GM12872 (cell line): ENCODE data around the gene TSACC.

Source experiments
- TF ChIP-seq, protein P1 (sequence below): IDR thresholded peaks from 3 replicates; pipeline ENCODE4 v1.5.1; 2011; ENCODE audit warnings: low read depth, mild to moderate bottlenecking, low read length, moderate library complexity; ENCODE audit not compliant: insufficient read depth

TSACC gene

DNA sequence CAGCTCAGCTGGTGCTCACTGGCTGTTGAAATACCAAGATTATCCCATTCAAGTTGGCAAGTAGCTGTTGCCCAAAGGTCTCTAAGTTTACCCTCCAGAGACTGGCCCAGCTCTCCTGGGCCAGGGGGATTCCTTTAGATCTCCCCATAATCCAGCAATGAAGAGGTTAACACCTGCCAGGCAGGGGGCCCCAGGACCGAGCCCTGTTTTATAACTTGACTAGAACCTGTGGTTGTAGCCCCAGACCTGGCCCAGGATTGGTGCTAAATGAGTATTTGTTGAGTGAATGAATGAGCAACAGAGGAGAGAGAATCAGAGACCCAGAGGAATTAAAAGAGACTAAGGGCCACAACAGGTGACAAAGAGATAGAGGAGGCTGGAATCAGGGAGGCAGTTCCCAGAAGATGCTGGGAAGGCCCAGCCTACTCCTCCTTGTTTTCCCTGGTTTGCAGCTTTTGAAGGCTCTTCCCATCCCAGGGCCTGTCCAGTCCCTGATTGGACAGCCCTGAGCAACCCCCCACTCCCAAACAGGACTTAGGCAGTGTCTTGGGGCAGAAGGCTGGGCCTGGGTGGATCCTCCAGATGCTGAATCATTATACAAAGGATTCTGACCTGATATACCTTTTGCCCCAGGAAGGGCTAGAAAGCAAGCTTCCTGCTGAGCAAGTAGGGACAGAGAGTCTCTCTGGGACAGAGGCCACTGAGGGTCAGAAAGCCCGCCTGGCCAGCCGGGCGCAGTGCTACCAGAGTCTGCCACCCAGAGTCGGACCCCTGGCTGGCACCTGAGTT lies 28.2 kb downstream of the TSACC start:
- TF ChIP-seq, protein P1, sequence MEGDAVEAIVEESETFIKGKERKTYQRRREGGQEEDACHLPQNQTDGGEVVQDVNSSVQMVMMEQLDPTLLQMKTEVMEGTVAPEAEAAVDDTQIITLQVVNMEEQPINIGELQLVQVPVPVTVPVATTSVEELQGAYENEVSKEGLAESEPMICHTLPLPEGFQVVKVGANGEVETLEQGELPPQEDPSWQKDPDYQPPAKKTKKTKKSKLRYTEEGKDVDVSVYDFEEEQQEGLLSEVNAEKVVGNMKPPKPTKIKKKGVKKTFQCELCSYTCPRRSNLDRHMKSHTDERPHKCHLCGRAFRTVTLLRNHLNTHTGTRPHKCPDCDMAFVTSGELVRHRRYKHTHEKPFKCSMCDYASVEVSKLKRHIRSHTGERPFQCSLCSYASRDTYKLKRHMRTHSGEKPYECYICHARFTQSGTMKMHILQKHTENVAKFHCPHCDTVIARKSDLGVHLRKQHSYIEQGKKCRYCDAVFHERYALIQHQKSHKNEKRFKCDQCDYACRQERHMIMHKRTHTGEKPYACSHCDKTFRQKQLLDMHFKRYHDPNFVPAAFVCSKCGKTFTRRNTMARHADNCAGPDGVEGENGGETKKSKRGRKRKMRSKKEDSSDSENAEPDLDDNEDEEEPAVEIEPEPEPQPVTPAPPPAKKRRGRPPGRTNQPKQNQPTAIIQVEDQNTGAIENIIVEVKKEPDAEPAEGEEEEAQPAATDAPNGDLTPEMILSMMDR, result no peak

DNA sequence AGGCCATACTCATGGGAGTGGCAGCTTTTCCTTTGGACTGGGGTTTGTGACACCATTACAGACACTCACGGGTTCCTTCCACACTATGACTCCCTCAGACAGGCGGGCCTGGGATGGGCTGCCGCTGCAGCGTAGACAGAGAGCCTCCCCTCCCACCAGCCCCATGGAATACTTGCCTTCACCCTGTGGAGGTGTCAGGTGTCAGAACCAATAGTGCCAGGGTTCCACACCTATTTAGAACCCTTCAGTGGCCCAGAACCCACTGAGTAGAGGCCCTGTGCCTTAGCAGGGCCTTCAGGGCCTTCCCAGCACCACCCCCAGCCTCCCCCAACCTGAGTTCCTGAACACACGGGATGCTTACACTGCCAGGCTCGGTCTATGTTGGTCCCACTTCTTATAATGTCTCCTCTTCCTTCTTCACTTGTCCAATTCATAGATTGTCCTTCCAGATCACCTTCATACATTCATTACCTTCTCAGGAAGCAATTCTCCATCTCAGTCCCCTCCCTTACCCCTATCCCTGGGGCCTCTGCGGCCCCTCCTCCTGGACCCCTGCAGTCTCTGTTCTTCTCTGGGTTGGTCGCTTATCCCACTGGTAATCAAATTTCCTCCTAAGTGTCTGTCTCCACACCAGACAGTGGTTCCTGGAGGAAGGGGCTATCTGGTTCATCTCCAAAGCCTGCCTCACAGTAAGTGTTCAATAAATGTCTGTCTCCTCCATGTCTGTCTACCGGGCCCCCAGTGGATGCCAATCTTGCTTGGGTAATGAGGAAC lies 29.2 kb downstream of the TSACC start:
- TF ChIP-seq, protein P1, result no peak

DNA sequence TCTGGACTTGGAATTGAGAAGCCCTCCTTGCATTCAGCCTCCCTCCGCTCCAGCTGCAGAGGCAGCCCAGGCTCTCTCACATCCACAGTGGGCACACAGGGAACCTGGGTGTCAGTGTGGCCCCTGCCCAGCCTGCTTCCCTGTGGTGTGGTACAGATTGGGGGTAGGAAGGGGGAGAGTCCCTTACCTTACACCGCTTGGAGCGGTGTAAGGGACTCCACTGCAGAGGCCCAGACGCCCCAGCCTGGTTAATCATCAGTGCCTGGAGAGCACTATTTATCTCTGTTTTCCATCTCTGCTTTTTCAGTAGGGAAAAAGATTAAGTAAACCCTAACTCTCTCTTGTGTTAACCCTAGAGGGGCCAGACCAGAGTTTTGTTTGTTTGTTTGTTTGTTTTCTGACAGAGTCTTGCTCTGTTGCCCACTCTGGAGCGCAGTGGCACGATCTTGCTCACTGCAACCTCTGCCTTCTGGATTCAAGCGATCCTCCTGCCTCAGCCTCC lies 29.9 kb downstream of the TSACC start:
- TF ChIP-seq, protein P1, result no peak

DNA sequence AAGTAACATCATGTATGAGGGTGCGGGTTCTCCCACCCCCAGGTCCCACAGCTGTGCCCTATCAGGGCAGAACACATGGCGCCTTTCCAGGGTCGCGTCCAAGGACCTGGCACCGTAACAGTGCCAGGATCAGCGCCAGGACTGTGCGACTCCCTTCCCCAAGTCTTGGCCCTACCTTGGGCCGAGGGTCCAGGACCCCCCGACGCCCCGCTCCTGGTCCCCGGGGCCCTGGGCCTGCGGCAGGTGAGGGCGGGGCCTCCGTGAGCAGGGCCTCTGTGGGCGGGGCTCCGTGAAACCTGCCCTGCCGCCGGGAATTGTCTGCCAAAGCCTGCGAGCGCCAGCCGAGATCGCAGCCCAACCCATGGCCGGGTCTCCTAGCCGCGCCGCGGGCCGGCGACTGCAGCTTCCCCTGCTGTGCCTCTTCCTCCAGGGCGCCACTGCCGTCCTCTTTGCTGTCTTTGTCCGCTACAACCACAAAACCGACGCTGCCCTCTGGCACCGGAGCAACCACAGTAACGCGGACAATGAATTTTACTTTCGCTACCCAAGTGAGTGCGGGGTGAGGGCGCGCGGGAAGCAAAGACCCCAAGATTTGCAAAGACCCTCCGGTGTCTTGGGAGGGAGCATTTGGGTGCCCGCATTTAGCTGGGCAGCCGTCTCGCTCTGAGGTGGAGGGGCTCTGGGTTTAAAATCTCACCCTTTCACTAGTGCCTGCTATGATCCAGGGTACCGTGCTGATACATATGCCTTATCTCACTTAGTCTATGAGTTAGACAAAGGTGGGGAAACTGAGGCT lies 30.8 kb downstream of the TSACC start, which contains the start of gene RHBG:
RHBG (plus strand) TSS at position 323 of the 796 bp plus-strand sequence; CDS start at position 362, 39 bp downstream.
- TF ChIP-seq, protein P1, result no peak

DNA sequence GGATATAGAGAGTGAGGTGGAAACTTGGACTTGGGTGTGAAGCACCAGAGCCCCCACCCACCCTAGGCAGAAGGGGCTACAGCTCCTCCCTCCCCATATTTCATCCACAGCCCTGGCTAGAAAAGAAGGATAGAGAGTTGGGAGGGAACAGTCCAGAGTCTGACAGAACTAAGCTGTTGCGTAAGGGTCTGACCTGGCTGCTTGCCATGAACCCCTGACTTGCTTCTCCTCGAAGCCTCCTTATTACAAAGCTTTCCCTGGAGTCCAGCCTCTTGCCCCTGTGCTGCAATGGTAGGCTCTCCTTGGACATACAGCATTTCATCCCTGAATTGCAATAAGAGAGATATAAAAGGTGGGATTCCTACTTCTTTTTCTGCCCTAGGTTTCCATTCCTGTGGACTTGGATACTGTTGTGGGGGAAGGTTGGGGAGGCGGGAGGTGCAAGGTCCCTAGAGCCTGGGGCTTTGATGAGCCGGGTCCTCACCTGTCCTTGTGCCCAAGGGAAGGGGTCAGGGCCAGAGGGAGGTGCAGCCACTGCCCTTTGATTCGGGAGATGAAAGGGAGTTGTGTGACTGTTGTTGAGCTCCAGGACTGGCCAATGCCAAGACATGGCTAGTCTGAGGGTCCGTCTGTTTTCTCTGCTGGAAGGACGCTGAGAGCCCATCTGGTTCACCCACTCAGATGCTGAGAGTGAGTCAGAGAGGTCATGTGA lies 33.4 kb downstream of the TSACC start:
- TF ChIP-seq, protein P1, result no peak

DNA sequence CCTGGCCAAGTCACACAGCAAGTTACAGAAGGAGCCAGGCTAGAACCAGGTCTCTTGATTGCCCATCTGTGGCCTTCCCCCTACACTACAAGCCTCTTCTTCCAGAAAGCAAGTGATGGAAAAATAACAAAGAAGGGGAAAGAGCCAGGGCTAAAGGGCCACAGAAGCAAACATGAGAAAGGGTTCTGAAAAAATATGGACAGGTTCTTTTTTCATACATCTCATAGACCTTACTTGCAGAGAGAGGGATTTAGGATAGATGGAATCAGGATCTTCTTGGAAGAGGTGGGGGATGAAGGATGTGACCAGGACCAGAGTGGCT lies 33.9 kb downstream of the TSACC start:
- TF ChIP-seq, protein P1, result no peak
